Measurements from ENCODE around the gene DTX4.

The DTX4 gene

DNA sequence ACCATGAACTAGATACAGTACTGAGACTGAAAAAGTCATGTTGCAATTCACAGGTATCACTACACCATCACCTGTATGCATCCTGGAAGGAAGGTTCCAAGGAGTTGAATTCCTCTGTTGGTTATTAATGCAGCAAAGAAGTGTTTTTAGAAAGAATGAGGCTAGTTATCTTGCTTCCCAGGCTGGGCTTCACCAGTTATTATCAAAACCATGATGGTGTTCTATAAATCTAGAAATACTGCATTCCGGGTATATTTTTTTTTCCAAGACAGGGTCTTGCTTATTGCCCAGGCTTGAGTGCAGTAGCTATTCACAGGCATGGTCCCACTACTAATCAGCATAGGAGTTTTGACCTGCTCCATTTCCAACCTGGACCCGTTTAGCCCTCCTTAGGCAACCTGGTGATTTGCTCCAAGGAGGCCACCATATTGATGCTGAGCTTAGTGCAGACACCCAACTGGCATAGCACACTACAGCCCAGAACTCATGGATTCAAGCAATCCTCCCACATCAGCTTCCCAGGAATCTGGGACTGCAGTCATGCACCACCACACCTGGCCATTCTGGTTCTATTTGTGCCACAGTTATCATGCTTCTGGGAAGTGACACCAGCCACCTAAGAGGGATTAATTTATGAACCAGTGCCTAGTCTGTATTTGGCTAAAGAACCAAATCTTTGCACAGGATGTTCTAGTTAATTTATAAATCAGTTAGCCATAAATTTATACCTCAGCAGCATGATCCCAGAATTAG lies 42.4 kb downstream of the DTX4 start:
- Mint-ChIP-seq H3K4me1 (peaks cover 13% of the 10 kb centered on the region), H3K9me3 (no peaks in the 10 kb centered on the region), H3K27me3 (ENCODE audit: low read depth) (peaks cover 3% of the 10 kb centered on the region), H3K27ac (no peak overlapping the region), H3K4me3 (no peak overlapping the region), H3K36me3 (ENCODE audit: low read depth) (no peaks in the 10 kb centered on the region)
- TF ChIP-seq, protein P1, sequence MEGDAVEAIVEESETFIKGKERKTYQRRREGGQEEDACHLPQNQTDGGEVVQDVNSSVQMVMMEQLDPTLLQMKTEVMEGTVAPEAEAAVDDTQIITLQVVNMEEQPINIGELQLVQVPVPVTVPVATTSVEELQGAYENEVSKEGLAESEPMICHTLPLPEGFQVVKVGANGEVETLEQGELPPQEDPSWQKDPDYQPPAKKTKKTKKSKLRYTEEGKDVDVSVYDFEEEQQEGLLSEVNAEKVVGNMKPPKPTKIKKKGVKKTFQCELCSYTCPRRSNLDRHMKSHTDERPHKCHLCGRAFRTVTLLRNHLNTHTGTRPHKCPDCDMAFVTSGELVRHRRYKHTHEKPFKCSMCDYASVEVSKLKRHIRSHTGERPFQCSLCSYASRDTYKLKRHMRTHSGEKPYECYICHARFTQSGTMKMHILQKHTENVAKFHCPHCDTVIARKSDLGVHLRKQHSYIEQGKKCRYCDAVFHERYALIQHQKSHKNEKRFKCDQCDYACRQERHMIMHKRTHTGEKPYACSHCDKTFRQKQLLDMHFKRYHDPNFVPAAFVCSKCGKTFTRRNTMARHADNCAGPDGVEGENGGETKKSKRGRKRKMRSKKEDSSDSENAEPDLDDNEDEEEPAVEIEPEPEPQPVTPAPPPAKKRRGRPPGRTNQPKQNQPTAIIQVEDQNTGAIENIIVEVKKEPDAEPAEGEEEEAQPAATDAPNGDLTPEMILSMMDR (IDR thresholded peaks at IDR 0.05; ENCODE audit: unreplicated experiment in 3 of 3): no peak

DNA sequence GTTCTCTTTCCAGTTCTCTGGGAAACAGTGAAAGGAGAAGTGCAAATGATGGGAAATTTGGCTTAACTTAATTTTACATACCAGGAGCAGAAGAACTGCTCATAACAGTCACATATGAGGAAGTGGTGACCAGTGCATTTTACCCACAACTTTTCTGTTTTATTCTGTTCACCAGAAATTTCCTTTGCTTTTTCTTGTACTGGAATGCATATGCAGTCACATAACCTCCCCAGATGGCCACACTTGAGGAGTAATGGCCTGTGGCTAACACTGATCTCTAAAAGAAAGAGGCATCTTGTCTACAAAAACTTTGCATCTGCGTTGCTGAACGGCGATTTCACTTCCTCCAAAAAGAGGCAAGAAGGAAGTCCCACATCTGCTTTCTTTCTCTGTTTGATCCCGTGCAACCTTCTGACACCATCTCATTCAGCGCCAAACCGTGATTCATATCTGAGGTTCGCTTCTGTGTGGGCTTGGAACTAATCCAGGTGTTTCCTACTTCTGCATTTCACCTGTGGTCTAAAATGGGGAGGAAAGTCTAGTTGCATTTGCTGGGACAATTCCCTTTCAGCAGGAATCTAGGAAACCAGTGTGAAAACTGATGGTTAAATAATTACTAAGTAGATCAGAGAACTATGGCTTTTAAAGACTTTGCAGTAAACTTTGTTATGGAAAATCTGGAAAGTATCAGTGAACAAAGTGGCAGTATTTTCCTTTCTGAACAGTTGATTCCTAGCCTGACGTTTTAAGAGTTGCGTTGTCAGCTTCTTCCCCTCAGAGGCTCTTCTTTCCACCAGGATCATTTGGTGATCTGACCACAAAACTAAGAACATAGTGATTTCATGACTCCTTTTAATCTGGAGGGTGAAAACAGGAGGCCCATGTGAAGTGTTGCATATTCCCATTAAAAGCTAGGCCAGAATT lies 45.0 kb downstream of the DTX4 start:
- Mint-ChIP-seq H3K27ac (peak overlapping the region in 1 of 3 experiments; percentile 28), H3K4me1 (no peaks in the 10 kb centered on the region), H3K9me3 (no peaks in the 10 kb centered on the region), H3K36me3 (ENCODE audit: low read depth) (no peaks in the 10 kb centered on the region), H3K4me3 (no peak overlapping the region), H3K27me3 (ENCODE audit: low read depth) (peaks cover 7% of the 10 kb centered on the region)
- TF ChIP-seq, protein P1 (IDR thresholded peaks at IDR 0.05; ENCODE audit: unreplicated experiment in 3 of 3): no peak

DNA sequence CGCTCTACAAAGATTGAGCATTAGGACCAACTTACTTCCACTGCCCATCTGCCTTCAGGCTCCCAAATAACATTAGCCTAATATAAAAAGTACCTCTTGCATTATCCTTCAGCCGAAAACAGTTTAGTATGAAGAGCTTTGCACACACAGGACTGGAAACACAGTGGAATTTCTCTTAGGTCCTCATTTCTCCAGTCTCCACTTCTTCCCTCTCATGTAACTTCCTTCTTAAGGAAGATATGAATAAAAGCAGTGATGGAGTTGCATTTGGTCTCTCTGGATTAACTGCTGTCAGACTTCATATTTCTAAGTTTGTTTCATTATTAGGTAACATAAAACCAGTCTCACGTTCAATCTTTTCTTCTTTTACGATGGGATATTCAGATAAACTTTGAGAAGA lies 46.4 kb downstream of the DTX4 start:
- no peaks in the 10 kb centered on the region for H3K4me1 Mint-ChIP-seq
- H3K36me3 Mint-ChIP-seq (ENCODE audit: low read depth): no peaks in the 10 kb centered on the region
- no peaks in the 10 kb centered on the region for H3K9me3 Mint-ChIP-seq
- H3K27me3 Mint-ChIP-seq (ENCODE audit: low read depth): peaks cover 7% of the 10 kb centered on the region
- no peak overlapping the region for H3K4me3 Mint-ChIP-seq
- TF ChIP-seq, protein P1 (IDR thresholded peaks at IDR 0.05; ENCODE audit: unreplicated experiment in 3 of 3): no peak
- no peak overlapping the region for H3K27ac Mint-ChIP-seq

DNA sequence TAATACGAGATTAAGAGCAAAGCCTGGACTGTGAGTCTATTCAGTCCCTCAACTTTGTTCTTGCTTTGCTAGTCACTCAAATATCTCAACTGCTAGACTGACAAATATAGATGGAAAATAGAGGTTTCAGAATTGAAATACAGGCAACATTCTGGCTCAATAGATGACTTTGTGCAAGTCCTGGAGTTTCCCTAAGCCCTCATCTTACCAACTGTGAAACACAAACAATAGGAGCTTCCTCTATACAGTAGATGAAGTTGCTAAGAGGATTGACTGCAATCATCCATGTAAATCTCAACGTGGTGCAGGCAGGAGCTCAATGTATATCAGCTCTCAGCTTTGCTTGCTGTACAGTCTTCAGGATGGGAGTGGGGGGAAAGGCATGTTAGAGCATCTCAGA lies 47.0 kb downstream of the DTX4 start:
- no peaks in the 10 kb centered on the region for H3K36me3 Mint-ChIP-seq (ENCODE audit: low read depth)
- H3K4me3 Mint-ChIP-seq: no peak overlapping the region
- TF ChIP-seq, protein P1 (IDR thresholded peaks at IDR 0.05; ENCODE audit: unreplicated experiment in 3 of 3): no peak
- peaks cover 7% of the 10 kb centered on the region for H3K27me3 Mint-ChIP-seq (ENCODE audit: low read depth)
- H3K4me1 Mint-ChIP-seq: no peaks in the 10 kb centered on the region
- no peaks in the 10 kb centered on the region for H3K9me3 Mint-ChIP-seq
- H3K27ac Mint-ChIP-seq: no peak overlapping the region

DNA sequence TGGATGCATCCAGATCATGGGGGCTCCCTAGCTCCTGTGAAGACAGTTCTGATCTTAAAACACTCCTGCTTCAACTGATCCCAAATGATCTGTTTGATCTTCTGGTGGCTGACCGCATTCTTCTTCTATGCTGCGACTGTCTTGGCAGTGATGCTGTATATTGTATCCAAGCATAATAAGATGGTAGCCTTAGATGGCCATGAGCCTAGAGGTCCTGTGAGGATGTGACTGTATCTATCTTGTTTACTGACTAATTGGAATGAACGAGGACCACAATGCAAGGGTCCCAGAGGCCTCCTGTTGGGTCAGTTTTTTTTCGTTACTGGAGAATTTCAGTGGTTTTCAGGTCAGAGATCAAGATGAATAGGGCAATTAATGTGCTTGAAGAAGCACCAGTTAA lies 47.9 kb downstream of the DTX4 start:
- TF ChIP-seq, protein P1 (IDR thresholded peaks at IDR 0.05; ENCODE audit: unreplicated experiment in 3 of 3): no peak

More for the DNA sequence above, 47.9 kb downstream of the DTX4 start:
- H3K27me3 Mint-ChIP-seq (ENCODE audit: low read depth): peaks cover 4% of the 10 kb centered on the region
- no peak overlapping the region for H3K27ac Mint-ChIP-seq
- no peaks in the 10 kb centered on the region for H3K36me3 Mint-ChIP-seq (ENCODE audit: low read depth)
- no peaks in the 10 kb centered on the region for H3K4me1 Mint-ChIP-seq
- H3K4me3 Mint-ChIP-seq: no peak overlapping the region
- no peaks in the 10 kb centered on the region for H3K9me3 Mint-ChIP-seq
